Smooth muscle cell (in vitro differentiated cells): ENCODE results near the gene ANKRD44. TPM values are rescaled to one million over a fixed set of nuclear protein-coding genes. Genes with fewer than 3 reads are reported as not detected.
A peak's percentile ranks its signal among the peaks of the same experiment; 100 is the strongest.

Source experiments
- DNase-seq: peaks from one replicate; lab custom pipeline; 2025; ENCODE audit not compliant: unreplicated experiment; lab: John Stamatoyannopoulos, UW
- H2AFZ ChIP-seq: fragments of 200-600 bp; sonication (generic); 2 replicates; pipeline ENCODE4 v1.6.0; 2016; ENCODE audit warnings: antibody characterized with exemption, low read depth, mild to moderate bottlenecking
- H3F3A ChIP-seq: fragments of 200-600 bp; sonication (generic); 2 replicates; pipeline ENCODE4 v1.6.0; 2017; ENCODE audit warnings: antibody characterized with exemption, low read depth
- H3K27ac ChIP-seq: fragments of 200-600 bp; sonication (generic); 2 replicates; pipeline ENCODE4 v1.5.1; 2016; ENCODE audit warnings: low read depth, mild to moderate bottlenecking
- H3K27me3 ChIP-seq: fragments of 200-600 bp; sonication (generic); 2 replicates; pipeline ENCODE4 v1.6.1; 2016; ENCODE audit warnings: low read depth, mild to moderate bottlenecking
- H3K36me3 ChIP-seq: fragments of 200-600 bp; sonication (generic); 2 replicates; pipeline ENCODE4 v1.5.1; 2016; ENCODE audit warnings: low read depth
- H3K4me1 ChIP-seq: fragments of 200-600 bp; sonication (generic); 2 replicates; pipeline ENCODE4 v1.5.1; 2016; ENCODE audit warnings: low read depth
- H3K4me2 ChIP-seq: fragments of 200-600 bp; sonication (generic); 2 replicates; pipeline ENCODE4 v1.6.0; 2016; ENCODE audit warnings: mild to moderate bottlenecking
- H3K4me3 ChIP-seq: fragments of 200-600 bp; sonication (generic); 2 replicates; pipeline ENCODE4 v1.5.1; 2016; ENCODE audit warnings: mild to moderate bottlenecking
- H3K79me2 ChIP-seq: fragments of 200-600 bp; sonication (generic); 2 replicates; pipeline ENCODE4 v1.6.0; 2016; ENCODE audit warnings: low read depth, mild to moderate bottlenecking
- H3K9ac ChIP-seq: fragments of 200-600 bp; sonication (generic); 2 replicates; pipeline ENCODE4 v1.6.0; 2016; ENCODE audit warnings: low read depth
- H3K9me3 ChIP-seq: fragments of 200-600 bp; sonication (generic); replicated peaks from 2 replicates; pipeline ENCODE4 v1.5.1; 2016; ENCODE audit warnings: low read depth
- H4K20me1 ChIP-seq: fragments of 200-600 bp; sonication (generic); 2 replicates; pipeline ENCODE4 v1.6.0; 2016; ENCODE audit warnings: low read depth
- WGBS: methylation state at CpG from one replicate; pipeline ENCODE4 v1.1.7; 2016; ENCODE audit warnings: low lambda C conversion rate; 5-methylcytosine and 5-hydroxymethylcytosine counted together
- polyA plus RNA-seq: library from polyadenylated mRNA; unstranded; fragments of >200 nt; fragmentation: Nextera tagmentation; extraction: Ambion mirVana; gene quantifications from 2 replicates; pipeline ENCODE4 v1.2.1, GENCODE V29; 2016
- total RNA-seq: library from RNA; depleted of rRNA; stranded (reverse); fragments of >200 nt; gene quantifications from 2 replicates; pipeline ENCODE4 v1.2.3, GENCODE V29; 2014
- TF ChIP-seq, protein P1 (sequence below): fragments of 200-600 bp; sonication (generic); IDR thresholded peaks from 2 replicates; pipeline ENCODE4 v1.5.1; 2017; ENCODE audit warnings: borderline replicate concordance, mild to moderate bottlenecking, antibody characterized with exemption; ENCODE audit not compliant: insufficient read depth, poor library complexity, severe bottlenecking

The ANKRD44 gene
- total and polyA plus RNA-seq, 2 experiments from 2014 or later, result 3.6 to 5.5 TPM

DNA sequence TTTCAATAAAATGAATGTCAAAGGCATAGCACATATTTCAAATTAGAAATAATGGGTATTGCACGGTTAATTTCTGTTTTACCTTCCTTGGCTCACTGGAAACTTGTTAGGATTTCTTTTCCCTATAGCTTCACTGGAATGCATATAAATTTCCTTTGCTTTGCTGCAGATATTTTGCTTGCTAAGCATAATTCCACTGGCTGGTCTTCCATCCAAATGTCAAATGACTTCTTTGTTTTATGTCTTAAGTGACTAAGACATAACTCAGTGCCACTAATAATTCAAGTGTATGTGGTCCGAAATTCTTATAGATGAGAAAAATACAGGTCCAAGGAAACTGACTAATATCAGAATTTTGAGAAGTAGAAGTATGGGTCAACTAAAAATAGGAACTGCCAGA, 201.3 kb downstream of the ANKRD44 start:
- no peak overlapping the region for H3K4me2 ChIP-seq
- H3F3A ChIP-seq, result no peaks in the 10 kb centered on the region
- no peak overlapping the region for H2AFZ ChIP-seq
- H3K36me3 ChIP-seq, result no peaks in the 10 kb centered on the region
- H3K27me3 ChIP-seq, result no peaks in the 10 kb centered on the region
- TF ChIP-seq, protein P1, sequence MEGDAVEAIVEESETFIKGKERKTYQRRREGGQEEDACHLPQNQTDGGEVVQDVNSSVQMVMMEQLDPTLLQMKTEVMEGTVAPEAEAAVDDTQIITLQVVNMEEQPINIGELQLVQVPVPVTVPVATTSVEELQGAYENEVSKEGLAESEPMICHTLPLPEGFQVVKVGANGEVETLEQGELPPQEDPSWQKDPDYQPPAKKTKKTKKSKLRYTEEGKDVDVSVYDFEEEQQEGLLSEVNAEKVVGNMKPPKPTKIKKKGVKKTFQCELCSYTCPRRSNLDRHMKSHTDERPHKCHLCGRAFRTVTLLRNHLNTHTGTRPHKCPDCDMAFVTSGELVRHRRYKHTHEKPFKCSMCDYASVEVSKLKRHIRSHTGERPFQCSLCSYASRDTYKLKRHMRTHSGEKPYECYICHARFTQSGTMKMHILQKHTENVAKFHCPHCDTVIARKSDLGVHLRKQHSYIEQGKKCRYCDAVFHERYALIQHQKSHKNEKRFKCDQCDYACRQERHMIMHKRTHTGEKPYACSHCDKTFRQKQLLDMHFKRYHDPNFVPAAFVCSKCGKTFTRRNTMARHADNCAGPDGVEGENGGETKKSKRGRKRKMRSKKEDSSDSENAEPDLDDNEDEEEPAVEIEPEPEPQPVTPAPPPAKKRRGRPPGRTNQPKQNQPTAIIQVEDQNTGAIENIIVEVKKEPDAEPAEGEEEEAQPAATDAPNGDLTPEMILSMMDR, result no peak
- no peaks in the 10 kb centered on the region for H3K79me2 ChIP-seq
- H3K4me3 ChIP-seq, result no peak overlapping the region
- DNase-seq, result no peak
- no peaks in the 10 kb centered on the region for H3K9me3 ChIP-seq
- H3K9ac ChIP-seq, result no peak overlapping the region
- no peaks in the 10 kb centered on the region for H4K20me1 ChIP-seq
- no peak overlapping the region for H3K27ac ChIP-seq
- WGBS, result 89% methylated on average over 2 of the region's 2 CpGs
- H3K4me1 ChIP-seq, result no peaks in the 10 kb centered on the region

DNA sequence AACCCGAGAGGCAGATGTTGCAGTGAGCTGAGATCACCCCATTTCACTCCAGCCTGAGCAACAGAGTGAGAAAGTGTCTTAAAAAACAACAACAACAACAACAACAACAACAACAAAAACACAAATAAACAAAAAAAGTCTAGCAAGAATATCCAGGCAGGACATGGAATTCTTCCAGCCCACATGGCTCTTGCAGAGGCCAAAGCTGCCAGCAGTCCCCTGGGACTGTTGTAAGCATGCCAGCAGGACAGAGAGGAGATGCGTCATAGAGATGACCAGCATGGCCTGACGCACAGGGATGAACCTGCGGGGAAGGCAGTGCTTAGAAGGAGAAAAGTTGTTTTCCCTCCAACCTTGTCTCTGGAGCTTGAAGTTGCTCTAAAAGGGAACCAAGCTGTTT, 201.8 kb downstream of the ANKRD44 start:
- no peaks in the 10 kb centered on the region for H3F3A ChIP-seq
- H3K4me2 ChIP-seq, result no peak overlapping the region
- H3K36me3 ChIP-seq, result no peaks in the 10 kb centered on the region
- H3K4me3 ChIP-seq, result no peak overlapping the region
- no peaks in the 10 kb centered on the region for H3K9me3 ChIP-seq
- H3K4me1 ChIP-seq, result no peaks in the 10 kb centered on the region
- no peak for DNase-seq
- TF ChIP-seq, protein P1, result no peak
- H3K79me2 ChIP-seq, result no peaks in the 10 kb centered on the region
- WGBS, result 91% methylated on average over 4 of the region's 4 CpGs
- H4K20me1 ChIP-seq, result no peaks in the 10 kb centered on the region
- H3K9ac ChIP-seq, result no peak overlapping the region
- H3K27ac ChIP-seq, result no peak overlapping the region
- no peaks in the 10 kb centered on the region for H3K27me3 ChIP-seq
- no peak overlapping the region for H2AFZ ChIP-seq

DNA sequence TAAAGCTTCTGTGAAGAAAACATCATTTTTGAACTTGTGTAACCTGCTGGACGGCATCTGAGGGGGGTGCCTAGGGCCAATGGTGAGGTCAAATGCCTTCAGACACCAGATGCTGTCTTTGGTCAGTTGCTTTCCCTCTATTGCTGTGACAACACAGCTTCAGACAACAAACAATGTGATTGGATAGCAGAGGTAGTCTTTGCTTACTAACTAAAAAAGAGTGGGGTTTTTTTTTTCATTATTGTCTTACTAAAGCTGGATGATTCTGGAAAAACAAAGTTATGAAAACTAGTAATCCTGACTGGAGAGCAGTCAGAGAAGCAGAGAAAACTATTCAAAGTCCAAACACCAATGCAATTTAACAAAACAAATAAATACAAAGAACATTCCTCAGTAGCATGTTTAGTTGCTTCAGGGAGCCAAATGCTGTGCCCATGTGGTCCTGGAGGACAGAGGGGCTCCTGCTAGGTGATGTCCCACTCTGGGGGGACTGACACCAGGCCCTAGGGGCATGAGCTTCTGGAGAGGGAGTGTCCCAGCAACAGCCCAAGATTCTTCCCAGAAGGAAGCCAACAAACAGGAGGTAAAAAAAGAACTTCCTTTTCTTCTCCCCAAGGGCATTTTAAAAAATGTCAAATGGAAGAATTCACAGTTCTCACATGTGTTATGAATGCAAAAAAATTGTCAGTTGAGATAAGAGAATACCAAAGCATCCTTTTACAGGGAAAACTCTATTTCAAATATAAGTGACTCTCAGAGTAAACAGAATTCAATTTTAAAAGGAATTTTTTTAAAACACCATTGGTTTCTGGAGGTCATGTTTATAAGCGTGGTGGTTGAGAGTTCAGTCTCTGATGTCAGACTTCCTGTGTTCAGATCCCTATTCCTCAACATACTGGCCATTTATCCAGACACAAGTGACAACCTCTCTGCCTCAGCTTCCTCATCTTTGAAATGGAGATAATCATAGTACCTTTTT, 203.0 kb downstream of the ANKRD44 start:
- Histone ChIP-seq H3K79me2 (no peaks in the 10 kb centered on the region), H3K4me2 (no peak overlapping the region), H3F3A (no peaks in the 10 kb centered on the region), H2AFZ (peak overlapping the region; percentile 59), H3K9ac (peak overlapping the region; percentile 64), H3K36me3 (no peaks in the 10 kb centered on the region), H3K9me3 (no peaks in the 10 kb centered on the region), H3K27ac (peak overlapping the region; percentile 81), H3K4me1 (no peaks in the 10 kb centered on the region), H3K27me3 (no peaks in the 10 kb centered on the region), H4K20me1 (no peaks in the 10 kb centered on the region), H3K4me3 (no peak overlapping the region)
- no peak for DNase-seq
- WGBS, result 72% methylated on average over 2 of the region's 2 CpGs
- TF ChIP-seq, protein P1, result no peak

DNA sequence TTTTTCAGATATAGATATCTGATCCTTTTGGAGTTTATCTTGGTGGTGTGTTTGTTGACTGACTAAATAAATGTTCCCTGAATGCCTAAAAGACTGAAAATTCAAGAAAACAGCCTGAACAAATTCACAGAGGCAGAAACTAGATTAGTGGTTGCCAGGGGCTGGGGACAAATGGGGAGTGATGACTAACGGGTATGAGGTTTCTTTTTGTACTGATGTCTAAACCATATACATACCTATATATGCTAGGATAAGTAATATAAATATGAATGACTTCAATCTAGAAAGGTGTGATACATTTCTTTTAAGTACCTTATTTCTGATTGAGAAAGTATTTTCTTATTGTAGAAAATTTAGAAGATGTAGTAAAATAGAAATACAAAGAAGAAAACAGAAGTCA, 207.2 kb downstream of the ANKRD44 start:
- no peaks in the 10 kb centered on the region for H3F3A ChIP-seq
- H2AFZ ChIP-seq, result no peak overlapping the region
- WGBS, result 87% methylated on average over 1 of the region's 1 CpG
- H3K27me3 ChIP-seq, result no peaks in the 10 kb centered on the region
- H3K9me3 ChIP-seq, result no peaks in the 10 kb centered on the region
- H3K36me3 ChIP-seq, result no peaks in the 10 kb centered on the region
- H3K27ac ChIP-seq, result no peak overlapping the region
- no peak overlapping the region for H3K9ac ChIP-seq
- TF ChIP-seq, protein P1, result no peak
- H3K79me2 ChIP-seq, result no peaks in the 10 kb centered on the region
- H3K4me3 ChIP-seq, result no peak overlapping the region
- H4K20me1 ChIP-seq, result no peaks in the 10 kb centered on the region
- no peak for DNase-seq
- peaks cover 1% of the 10 kb centered on the region for H3K4me1 ChIP-seq
- H3K4me2 ChIP-seq, result no peak overlapping the region
